ENCODE data around the gene MYBPHL. TPM values are rescaled to one million over a fixed set of nuclear protein-coding genes. Genes with fewer than 3 reads are reported as not detected.

Gene MYBPHL
- total and polyA plus RNA-seq, 2 of the 13 experiments (the other 11 are each of a cell fraction or from before 2014, with no cell fraction given), result 3.7 to 3.8 TPM

GRCh38 chr1:109269981-109270622 is 36.7 kb downstream of the MYBPHL start:
- no TSS peak for BruUV-seq (replicated peaks)
- DNase-seq (ENCODE audit: low spot score) (no peak), ATAC-seq (no peak), FAIRE-seq (no peak)
- no peaks in the 10 kb centered on the region for H3K27me3 ChIP-seq (ENCODE audit: control insufficient read depth in 1 of 2, insufficient read depth in 2 of 2, low read length in 2 of 2)
- no peaks in the 10 kb centered on the region for H3K9me3 ChIP-seq (ENCODE audit: low read length)
- H4K20me1 ChIP-seq (ENCODE audit: insufficient read depth, low read length), result no peaks in the 10 kb centered on the region
- no peak overlapping the region for H3K9ac ChIP-seq (ENCODE audit: insufficient read depth, low read depth, low read length)
- no peaks in the 10 kb centered on the region for H3K79me2 ChIP-seq (ENCODE audit: insufficient read depth, low read length)
- POLR2A ChIA-PET, result no interaction called here
- H3K4me1 ChIP-seq (ENCODE audit: insufficient read depth, low read length), result peaks cover 27% of the 10 kb centered on the region
- no peak overlapping the region for H3K27ac ChIP-seq (ENCODE audit: extremely low read length, insufficient read depth, low read length)
- H3K4me3 ChIP-seq (replicated peaks in 1 of 3; ENCODE audit: insufficient read depth in 1 of 3, low read depth in 2 of 3, low read length in 3 of 3), result no peak overlapping the region
- in situ Hi-C loops (cut with HindIII; ENCODE audit: extremely low pct_ligation_motif_present, low pct_unique_long_range_greater_than_20kb), result loop anchor here (5.0 to 10.0 kb wide), 2 partner anchors 52 to 265 kb away; partner anchors contain the start of gene GPR61
- peaks cover 4% of the 10 kb centered on the region in 2 experiments; a peak in 2 of 5 replicates for H3K36me3 ChIP-seq (replicated peaks in 1 of 2; ENCODE audit: control insufficient read depth in 1 of 2, insufficient read depth in 2 of 2, low read length in 2 of 2)
- WGBS (ENCODE audit: low lambda C conversion rate), result 88% methylated on average over 11 of the region's 17 CpGs
- CTCF ChIA-PET (ENCODE audit: low intra/inter-chr PET ratio, low total read pairs), result no interaction called here
- H3K4me2 ChIP-seq (ENCODE audit: low read depth, low read length), result no peak overlapping the region
- intact Hi-C loops (cut with micrococcal nuclease; ENCODE audit: unreplicated experiment), result loop anchor here (10.0 kb wide), 1 partner anchor 75 kb away; no protein-coding TSS in a partner anchor
- no peak overlapping the region for H2AFZ ChIP-seq (ENCODE audit: low read length)
- no peak for TF ChIP-seq ZMYM3 (CRISPR knock-in tag; IDR thresholded peaks at IDR 0.05)
- TF ChIP-seq MAFG (CRISPR knock-in tag; IDR thresholded peaks at IDR 0.05), result no peak
- TF ChIP-seq, protein P1, sequence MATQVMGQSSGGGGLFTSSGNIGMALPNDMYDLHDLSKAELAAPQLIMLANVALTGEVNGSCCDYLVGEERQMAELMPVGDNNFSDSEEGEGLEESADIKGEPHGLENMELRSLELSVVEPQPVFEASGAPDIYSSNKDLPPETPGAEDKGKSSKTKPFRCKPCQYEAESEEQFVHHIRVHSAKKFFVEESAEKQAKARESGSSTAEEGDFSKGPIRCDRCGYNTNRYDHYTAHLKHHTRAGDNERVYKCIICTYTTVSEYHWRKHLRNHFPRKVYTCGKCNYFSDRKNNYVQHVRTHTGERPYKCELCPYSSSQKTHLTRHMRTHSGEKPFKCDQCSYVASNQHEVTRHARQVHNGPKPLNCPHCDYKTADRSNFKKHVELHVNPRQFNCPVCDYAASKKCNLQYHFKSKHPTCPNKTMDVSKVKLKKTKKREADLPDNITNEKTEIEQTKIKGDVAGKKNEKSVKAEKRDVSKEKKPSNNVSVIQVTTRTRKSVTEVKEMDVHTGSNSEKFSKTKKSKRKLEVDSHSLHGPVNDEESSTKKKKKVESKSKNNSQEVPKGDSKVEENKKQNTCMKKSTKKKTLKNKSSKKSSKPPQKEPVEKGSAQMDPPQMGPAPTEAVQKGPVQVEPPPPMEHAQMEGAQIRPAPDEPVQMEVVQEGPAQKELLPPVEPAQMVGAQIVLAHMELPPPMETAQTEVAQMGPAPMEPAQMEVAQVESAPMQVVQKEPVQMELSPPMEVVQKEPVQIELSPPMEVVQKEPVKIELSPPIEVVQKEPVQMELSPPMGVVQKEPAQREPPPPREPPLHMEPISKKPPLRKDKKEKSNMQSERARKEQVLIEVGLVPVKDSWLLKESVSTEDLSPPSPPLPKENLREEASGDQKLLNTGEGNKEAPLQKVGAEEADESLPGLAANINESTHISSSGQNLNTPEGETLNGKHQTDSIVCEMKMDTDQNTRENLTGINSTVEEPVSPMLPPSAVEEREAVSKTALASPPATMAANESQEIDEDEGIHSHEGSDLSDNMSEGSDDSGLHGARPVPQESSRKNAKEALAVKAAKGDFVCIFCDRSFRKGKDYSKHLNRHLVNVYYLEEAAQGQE (IDR thresholded peaks at IDR 0.05; ENCODE audit: borderline replicate concordance in 1 of 2, low read depth in 1 of 2, low read length in 2 of 2), result no peak
- TF ChIP-seq MBD4 (IDR thresholded peaks at IDR 0.05; ENCODE audit: borderline replicate concordance, low read length), result no peak
- TF ChIP-seq, protein P2, sequence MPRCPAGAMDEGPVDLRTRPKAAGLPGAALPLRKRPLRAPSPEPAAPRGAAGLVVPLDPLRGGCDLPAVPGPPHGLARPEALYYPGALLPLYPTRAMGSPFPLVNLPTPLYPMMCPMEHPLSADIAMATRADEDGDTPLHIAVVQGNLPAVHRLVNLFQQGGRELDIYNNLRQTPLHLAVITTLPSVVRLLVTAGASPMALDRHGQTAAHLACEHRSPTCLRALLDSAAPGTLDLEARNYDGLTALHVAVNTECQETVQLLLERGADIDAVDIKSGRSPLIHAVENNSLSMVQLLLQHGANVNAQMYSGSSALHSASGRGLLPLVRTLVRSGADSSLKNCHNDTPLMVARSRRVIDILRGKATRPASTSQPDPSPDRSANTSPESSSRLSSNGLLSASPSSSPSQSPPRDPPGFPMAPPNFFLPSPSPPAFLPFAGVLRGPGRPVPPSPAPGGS (CRISPR knock-in tag; IDR thresholded peaks at IDR 0.05), result no peak
- TF ChIP-seq ZNF672 (CRISPR knock-in tag; IDR thresholded peaks at IDR 0.05), result no peak
- TF ChIP-seq YY1 (IDR thresholded peaks at IDR 0.05; ENCODE audit: insufficient read depth, insufficient replicate concordance, low read depth, low read length), result no peak
- TF ChIP-seq ZNF83 (CRISPR knock-in tag; IDR thresholded peaks at IDR 0.05; ENCODE audit: borderline replicate concordance), result no peak
- TF ChIP-seq ZSCAN9 (CRISPR knock-in tag; IDR thresholded peaks at IDR 0.05; ENCODE audit: borderline replicate concordance), result no peak
- TF ChIP-seq ZUFSP (CRISPR knock-in tag; IDR thresholded peaks at IDR 0.05; ENCODE audit: borderline replicate concordance), result no peak
- no peak for TF ChIP-seq RERE (CRISPR knock-in tag; IDR thresholded peaks at IDR 0.05; ENCODE audit: low read depth)
